ENCODE measurements around the gene ATF7.
"Not testable (repeated sequence)": the region's sequence is repeated elsewhere in the genome, so short reads cannot be mapped to it uniquely, and the experiment has no call there.

ATF7 gene

GRCh38 chr12:53625946-53626701, at the start of gene ATF7:
Gene ATF7, minus strand, starts transcription at chr12:53626382. Its CDS starts 25,382 bp downstream, at chr12:53601000.
- DNase-seq: peak; percentile 96

- no peak for DNase-seq
Measured at GRCh38 chr12:53674977-53675700, 49.0 kb upstream of the ATF7 start.

- no peak for DNase-seq
Measured at GRCh38 chr12:53670971-53671370, 44.8 kb upstream of the ATF7 start.

- no peak for DNase-seq
Measured at GRCh38 chr12:53670308-53670707, 44.1 kb upstream of the ATF7 start.

GRCh38 chr12:53667080-53667479, 40.9 kb upstream of the ATF7 start:
- no peak for DNase-seq

GRCh38 chr12:53664936-53665335, 38.8 kb upstream of the ATF7 start:
- DNase-seq: no peak

- no peak for DNase-seq
Measured at GRCh38 chr12:53664191-53664590, 38.0 kb upstream of the ATF7 start.

GRCh38 chr12:53660041-53660440, 33.9 kb upstream of the ATF7 start:
- no peak for DNase-seq

GRCh38 chr12:53659571-53659981, 33.4 kb upstream of the ATF7 start:
- DNase-seq: no peak

GRCh38 chr12:53659011-53659551, 32.9 kb upstream of the ATF7 start:
- DNase-seq: no peak

GRCh38 chr12:53657041-53657440, 30.9 kb upstream of the ATF7 start:
- no peak for DNase-seq

GRCh38 chr12:53653595-53653994, 27.4 kb upstream of the ATF7 start:
- DNase-seq: no peak

GRCh38 chr12:53652366-53652765, 26.2 kb upstream of the ATF7 start:
- DNase-seq: no peak

- DNase-seq: no peak
Measured at GRCh38 chr12:53651737-53652136, 25.6 kb upstream of the ATF7 start.

- not testable (repeated sequence) for DNase-seq
Measured at GRCh38 chr12:53646300-53646699, 20.1 kb upstream of the ATF7 start.

- no peak for DNase-seq
Measured at GRCh38 chr12:53645165-53645564, 19.0 kb upstream of the ATF7 start.

- DNase-seq: no peak
Measured at GRCh38 chr12:53644133-53644532, 18.0 kb upstream of the ATF7 start.

- DNase-seq: no peak
Measured at GRCh38 chr12:53643232-53643979, 17.2 kb upstream of the ATF7 start.

GRCh38 chr12:53638057-53638456, 11.9 kb upstream of the ATF7 start:
- no peak for DNase-seq

- no peak for DNase-seq
Measured at GRCh38 chr12:53636641-53637040, 10.5 kb upstream of the ATF7 start.

- not testable (repeated sequence) for DNase-seq
Measured at GRCh38 chr12:53635708-53636107, 9.5 kb upstream of the ATF7 start.

GRCh38 chr12:53631721-53632120, 5.5 kb upstream of the ATF7 start:
- no peak for DNase-seq

GRCh38 chr12:53627919-53628318, 1.7 kb upstream of the ATF7 start:
- DNase-seq: no peak

Measured in CD4-positive, alpha-beta T cell treated with Interferon gamma for 1 hour (primary cell).